CD4-positive, alpha-beta T cell treated with Interleukin-17A for 4 hours (primary cell): ENCODE data around the gene SH2D4B.
A peak's percentile ranks its signal among the peaks of the same experiment; 100 is the strongest.

Experiments
- DNase-seq: peaks from one replicate; pipeline ENCODE4 v3.0.0-alpha.2; 2020; ENCODE audit warnings: mixed read lengths

The SH2D4B gene

GRCh38 chr10:80504158-80504811 lies 33.4 kb upstream of the SH2D4B start:
- no peak for DNase-seq

GRCh38 chr10:80504897-80505465 lies 32.7 kb upstream of the SH2D4B start:
- DNase-seq = peak; percentile 39

- no peak for DNase-seq
Observed at GRCh38 chr10:80506189-80506575, 31.5 kb upstream of the SH2D4B start.

GRCh38 chr10:80506836-80507487 lies 30.7 kb upstream of the SH2D4B start:
- DNase-seq = no peak

- DNase-seq = no peak
Observed at GRCh38 chr10:80509108-80509402, 28.6 kb upstream of the SH2D4B start.

- DNase-seq = no peak
Observed at GRCh38 chr10:80509403-80510161, 28.1 kb upstream of the SH2D4B start.

- no peak for DNase-seq
Observed at GRCh38 chr10:80512031-80512526, 25.6 kb upstream of the SH2D4B start.

GRCh38 chr10:80513106-80513505 lies 24.6 kb upstream of the SH2D4B start:
- DNase-seq = no peak

GRCh38 chr10:80515511-80515910 lies 22.2 kb upstream of the SH2D4B start:
- no peak for DNase-seq

- DNase-seq = no peak
Observed at GRCh38 chr10:80515941-80516340, 21.8 kb upstream of the SH2D4B start.

- DNase-seq = no peak
Observed at GRCh38 chr10:80516506-80517075, 21.1 kb upstream of the SH2D4B start.

GRCh38 chr10:80517416-80518142 lies 20.1 kb upstream of the SH2D4B start:
- no peak for DNase-seq

GRCh38 chr10:80518143-80518806 lies 19.4 kb upstream of the SH2D4B start:
- no peak for DNase-seq

- no peak for DNase-seq
Observed at GRCh38 chr10:80518807-80519360, 18.8 kb upstream of the SH2D4B start.

- DNase-seq = no peak
Observed at GRCh38 chr10:80519936-80520650, 17.6 kb upstream of the SH2D4B start.

- DNase-seq = no peak
Observed at GRCh38 chr10:80520661-80521470, 16.8 kb upstream of the SH2D4B start.

- no peak for DNase-seq
Observed at GRCh38 chr10:80522756-80523363, 14.8 kb upstream of the SH2D4B start.

GRCh38 chr10:80523773-80524172 lies 13.9 kb upstream of the SH2D4B start:
- DNase-seq = no peak

- no peak for DNase-seq
Observed at GRCh38 chr10:80524190-80524909, 13.4 kb upstream of the SH2D4B start.
